Measurements from ENCODE around the gene TNFAIP8L3.
"Not testable (repeated sequence)": the region's sequence is repeated elsewhere in the genome, so short reads cannot be mapped to it uniquely, and the experiment has no call there.

The TNFAIP8L3 gene

GRCh38 chr15:51051776-51052175 is 42.9 kb downstream of the TNFAIP8L3 start:
- no peak for DNase-seq

GRCh38 chr15:51049081-51049480 is 45.6 kb downstream of the TNFAIP8L3 start:
- no peak for DNase-seq

- no peak for DNase-seq
These were observed 46.4 kb downstream of the TNFAIP8L3 start for GRCh38 chr15:51048308-51048707.

- no peak for DNase-seq
These were observed 47.8 kb downstream of the TNFAIP8L3 start for GRCh38 chr15:51046799-51047449.

- no peak for DNase-seq
These were observed 48.7 kb downstream of the TNFAIP8L3 start for GRCh38 chr15:51046016-51046415.

- DNase-seq: no peak
These were observed 50.5 kb downstream of the TNFAIP8L3 start for GRCh38 chr15:51044037-51044727.

GRCh38 chr15:51038974-51039319 is 55.8 kb downstream of the TNFAIP8L3 start:
- no peak for DNase-seq

GRCh38 chr15:51038162-51038973 is 56.3 kb downstream of the TNFAIP8L3 start:
- DNase-seq: no peak

- DNase-seq: not testable (repeated sequence)
These were observed 57.2 kb downstream of the TNFAIP8L3 start for GRCh38 chr15:51037474-51037873.

GRCh38 chr15:51030649-51031316 is 63.9 kb downstream of the TNFAIP8L3 start:
- no peak for DNase-seq

GRCh38 chr15:51025454-51025846 is 69.3 kb downstream of the TNFAIP8L3 start:
- no peak for DNase-seq

GRCh38 chr15:51024735-51025453 is 69.8 kb downstream of the TNFAIP8L3 start:
- DNase-seq: no peak

- no peak for DNase-seq
These were observed 71.2 kb downstream of the TNFAIP8L3 start for GRCh38 chr15:51023499-51023898.

GRCh38 chr15:51022206-51022605 is 72.5 kb downstream of the TNFAIP8L3 start:
- no peak for DNase-seq

GRCh38 chr15:51016615-51017014 is 78.1 kb downstream of the TNFAIP8L3 start:
- no peak for DNase-seq

- DNase-seq: no peak
These were observed 83.5 kb downstream of the TNFAIP8L3 start for GRCh38 chr15:51011212-51011611.

GRCh38 chr15:51007131-51007666 is 87.5 kb downstream of the TNFAIP8L3 start:
- DNase-seq: no peak
